Skeletal muscle tissue (tissue), 4 donors: Measurements from ENCODE around the gene CUZD1. TPM values are rescaled to one million over a fixed set of nuclear protein-coding genes. Genes with fewer than 3 reads are reported as not detected.

ENCODE experiments used
- H3K27ac ChIP-seq: one replicate; pipeline ENCODE4 v1.7.0; 2013; ENCODE audit warnings: mild to moderate bottlenecking, low read depth, low read length, inconsistent platforms
- H3K27me3 ChIP-seq, 3 donors: one replicate each; pipeline ENCODE4 v1.7.0; 2013; ENCODE audit warnings: low read length in 3 of 3; ENCODE audit not compliant: control insufficient read depth in 3 of 3, insufficient read depth in 3 of 3
- H3K36me3 ChIP-seq, 3 donors: one replicate each; pipeline ENCODE4 v1.7.0; 2013; ENCODE audit warnings: low read length in 3 of 3; ENCODE audit not compliant: control insufficient read depth in 3 of 3, insufficient read depth in 3 of 3
- H3K4me1 ChIP-seq, 3 donors: one replicate each; pipeline ENCODE4 v1.7.0; 2013; ENCODE audit warnings: low read length in 3 of 3, mild to moderate bottlenecking in 3 of 3; ENCODE audit not compliant: control insufficient read depth in 3 of 3, insufficient read depth in 3 of 3
- H3K4me3 ChIP-seq, 3 donors: one replicate each; pipeline ENCODE4 v1.7.0; 2013; ENCODE audit warnings: low read length in 3 of 3
- H3K9ac ChIP-seq, 3 donors: one replicate each; pipeline ENCODE4 v1.7.0; 2013; ENCODE audit warnings: low read length in 3 of 3, mild to moderate bottlenecking in 3 of 3, moderate library complexity in 2 of 3, low read depth in 1 of 3
- H3K9me3 ChIP-seq, 3 donors: one replicate each; pipeline ENCODE4 v1.7.0; 2013; ENCODE audit warnings: low read length in 3 of 3; ENCODE audit not compliant: control insufficient read depth in 3 of 3
- total RNA-seq: library from RNA; depleted of rRNA; stranded (reverse); fragments of >200 nt; gene quantifications from one replicate; pipeline ENCODE4 v1.2.3, GENCODE V29; 2014
- donor health status: Osteomylitis.

Gene CUZD1
- total RNA-seq, 1 donor from 2014 or later = 0.52 TPM

DNA sequence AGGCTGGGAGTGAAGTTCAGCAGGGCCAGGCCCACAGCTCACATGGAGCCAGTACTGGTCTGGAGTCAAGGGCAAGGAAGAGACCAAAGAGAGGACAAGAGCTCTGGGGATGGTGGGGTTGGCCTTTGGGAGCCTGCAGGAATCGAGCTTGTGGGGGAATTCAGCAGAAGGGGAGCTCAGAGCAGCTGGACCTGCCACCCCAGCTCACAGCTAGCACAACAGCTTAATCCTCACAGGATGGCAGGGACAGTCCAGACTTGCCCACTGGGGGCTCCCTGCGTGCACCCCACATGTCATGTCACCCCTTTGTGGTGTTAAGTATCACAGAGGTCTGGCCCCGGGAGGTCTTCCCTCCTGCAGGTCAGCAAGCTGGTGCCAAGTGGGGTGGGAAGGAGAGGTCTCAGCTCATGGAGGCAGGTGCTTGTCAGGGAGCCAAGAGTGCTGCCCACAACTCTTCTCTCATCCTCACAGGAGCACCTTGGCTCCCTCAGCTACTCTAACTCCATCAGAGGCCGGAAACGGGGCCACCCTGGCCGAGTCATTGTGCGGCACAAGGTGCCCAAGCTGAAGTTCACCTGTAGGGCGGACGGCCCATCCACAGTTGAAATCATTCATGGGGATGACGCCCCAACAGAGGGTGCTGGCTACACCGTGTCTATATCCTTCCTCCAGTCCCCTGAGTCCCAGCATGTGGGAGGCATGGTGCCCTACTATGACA lies 22.5 kb downstream of the CUZD1 start:
- Histone ChIP-seq H3K4me3 (no peak overlapping the region), H3K9ac (no peak overlapping the region), H3K9me3 (no peaks in the 10 kb centered on the region), H3K27ac (no peak overlapping the region), H3K4me1 (no peaks in the 10 kb centered on the region), H3K27me3 (peaks cover 21 to 33% (median 22%) of the 10 kb centered on the region in 3 donors), H3K36me3 (no peaks in the 10 kb centered on the region)

DNA sequence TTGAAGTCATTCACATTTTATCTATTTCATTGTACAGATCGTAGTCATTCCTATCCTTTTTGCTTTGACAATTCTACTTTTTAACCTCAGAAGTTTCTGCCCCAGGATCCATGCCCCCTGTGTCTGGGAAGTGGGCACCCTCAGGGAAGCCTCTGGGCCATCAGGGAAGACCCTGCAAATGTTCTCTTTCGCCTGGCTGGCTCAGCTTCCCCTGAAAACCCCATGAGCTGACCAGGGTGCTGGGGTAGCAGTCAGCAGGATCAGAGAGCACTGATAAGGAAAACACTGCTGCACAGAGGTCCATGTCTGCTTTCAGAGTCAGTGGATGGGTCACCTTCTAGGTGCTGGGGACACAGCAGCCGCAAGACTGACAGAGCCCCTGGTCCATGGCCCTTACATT lies 23.8 kb downstream of the CUZD1 start:
- H3K9me3 ChIP-seq = no peaks in the 10 kb centered on the region
- peaks cover 22 to 33% (median 28%) of the 10 kb centered on the region in 3 donors for H3K27me3 ChIP-seq

DNA sequence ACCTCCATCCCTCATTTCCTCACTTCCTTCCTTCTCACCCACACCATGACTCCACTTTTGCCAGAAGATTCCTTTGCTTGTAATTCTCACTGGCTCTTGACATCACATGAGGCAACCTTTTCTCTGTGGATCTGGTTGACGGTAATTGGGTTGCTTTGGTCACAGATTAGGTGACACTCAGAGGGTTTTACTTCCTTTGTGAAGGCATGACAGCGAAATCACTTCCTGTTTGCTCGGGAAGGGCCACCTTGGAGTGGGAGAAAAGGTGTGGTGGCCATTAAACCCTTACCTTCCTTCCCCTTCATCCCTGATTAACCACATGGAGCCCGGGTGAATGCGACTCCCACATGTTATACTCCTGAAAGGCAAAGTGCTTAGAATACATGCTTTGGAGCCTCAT lies 30.2 kb downstream of the CUZD1 start:
- Histone ChIP-seq H3K36me3 (no peaks in the 10 kb centered on the region), H3K9ac (no peak overlapping the region), H3K9me3 (no peaks in the 10 kb centered on the region), H3K4me1 (no peaks in the 10 kb centered on the region), H3K27me3 (peaks cover 17 to 22% (median 20%) of the 10 kb centered on the region in 3 donors), H3K4me3 (no peak overlapping the region), H3K27ac (no peak overlapping the region)

More for the DNA sequence above, 23.8 kb downstream of the CUZD1 start:
- H3K4me3 ChIP-seq = no peak overlapping the region
- no peak overlapping the region for H3K27ac ChIP-seq
- H3K36me3 ChIP-seq = no peaks in the 10 kb centered on the region
- no peak overlapping the region for H3K9ac ChIP-seq
- no peaks in the 10 kb centered on the region for H3K4me1 ChIP-seq

DNA sequence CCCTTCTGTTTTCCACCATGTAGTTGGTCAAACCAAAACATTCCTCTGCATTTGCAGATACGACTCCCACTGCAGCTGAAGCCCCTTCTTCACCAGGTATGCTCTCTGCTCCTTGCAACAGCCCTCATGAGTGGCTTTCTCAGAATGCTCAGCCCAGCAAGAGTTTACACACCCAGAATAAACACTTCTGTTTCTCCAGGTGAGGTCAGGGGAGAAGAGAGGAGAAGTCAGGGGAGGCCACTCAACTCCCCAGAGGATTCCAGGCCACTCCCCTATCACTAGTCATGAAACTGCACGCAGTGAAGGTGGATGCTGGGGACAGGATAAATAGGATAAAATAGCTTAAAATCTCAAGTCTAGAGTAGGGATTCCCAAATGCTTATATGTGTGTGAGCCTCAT lies 31.2 kb downstream of the CUZD1 start:
- Histone ChIP-seq H3K36me3 (no peaks in the 10 kb centered on the region), H3K27ac (no peak overlapping the region), H3K4me1 (no peaks in the 10 kb centered on the region), H3K27me3 (peaks cover 12 to 21% (median 13%) of the 10 kb centered on the region in 3 donors), H3K9ac (no peak overlapping the region), H3K4me3 (no peak overlapping the region), H3K9me3 (no peaks in the 10 kb centered on the region)

DNA sequence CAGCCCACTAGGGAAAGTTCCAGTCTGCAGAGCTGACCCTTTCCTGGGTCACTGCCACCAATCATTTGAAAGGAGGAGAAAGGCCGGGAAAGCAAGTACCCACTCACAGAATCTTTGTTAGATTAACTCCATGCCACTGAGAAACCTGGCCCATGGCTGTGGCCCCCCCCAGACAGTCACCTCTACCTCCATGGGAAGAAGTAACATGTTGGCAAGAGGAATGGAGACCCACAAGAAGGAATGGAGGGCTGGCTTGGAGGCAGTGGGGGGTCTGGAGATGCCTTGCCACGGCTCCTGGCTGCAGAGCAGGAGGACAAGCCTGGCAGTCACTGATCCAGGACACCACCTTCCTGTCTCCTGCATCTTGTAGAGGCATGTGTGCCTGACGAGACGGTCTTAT lies 32.9 kb downstream of the CUZD1 start:
- Histone ChIP-seq H3K36me3 (no peaks in the 10 kb centered on the region), H3K27ac (no peak overlapping the region), H3K27me3 (peaks cover 0 to 9% (median 2%) of the 10 kb centered on the region in 3 donors), H3K4me3 (no peak overlapping the region), H3K9me3 (no peaks in the 10 kb centered on the region), H3K9ac (no peak overlapping the region), H3K4me1 (no peaks in the 10 kb centered on the region)

DNA sequence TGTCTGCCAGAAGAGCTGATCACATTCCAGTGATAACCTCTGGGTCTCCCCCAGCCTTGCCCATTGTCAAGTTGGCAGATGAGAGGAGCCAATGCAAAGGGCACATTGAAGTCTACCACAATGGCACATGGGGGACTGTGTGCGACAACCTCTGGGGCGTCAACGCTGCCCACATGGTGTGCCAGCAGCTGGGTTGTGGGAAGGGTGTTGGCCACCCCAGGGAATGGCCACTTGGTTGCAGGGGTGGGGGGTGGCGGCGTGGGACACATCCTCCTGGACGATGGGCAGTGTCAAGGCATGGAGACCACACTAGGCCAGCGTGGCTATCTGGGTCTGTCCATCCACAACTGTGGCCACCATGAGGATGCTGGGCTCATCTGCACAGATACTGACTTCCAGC lies 43.4 kb downstream of the CUZD1 start:
- no peaks in the 10 kb centered on the region for H3K9me3 ChIP-seq
- peaks cover 0 to 8% (median 0%) of the 10 kb centered on the region in 3 donors for H3K27me3 ChIP-seq
- H3K4me1 ChIP-seq = no peaks in the 10 kb centered on the region
- H3K9ac ChIP-seq = no peak overlapping the region
- no peak overlapping the region for H3K4me3 ChIP-seq
- H3K36me3 ChIP-seq = no peaks in the 10 kb centered on the region
- no peak overlapping the region for H3K27ac ChIP-seq

DNA sequence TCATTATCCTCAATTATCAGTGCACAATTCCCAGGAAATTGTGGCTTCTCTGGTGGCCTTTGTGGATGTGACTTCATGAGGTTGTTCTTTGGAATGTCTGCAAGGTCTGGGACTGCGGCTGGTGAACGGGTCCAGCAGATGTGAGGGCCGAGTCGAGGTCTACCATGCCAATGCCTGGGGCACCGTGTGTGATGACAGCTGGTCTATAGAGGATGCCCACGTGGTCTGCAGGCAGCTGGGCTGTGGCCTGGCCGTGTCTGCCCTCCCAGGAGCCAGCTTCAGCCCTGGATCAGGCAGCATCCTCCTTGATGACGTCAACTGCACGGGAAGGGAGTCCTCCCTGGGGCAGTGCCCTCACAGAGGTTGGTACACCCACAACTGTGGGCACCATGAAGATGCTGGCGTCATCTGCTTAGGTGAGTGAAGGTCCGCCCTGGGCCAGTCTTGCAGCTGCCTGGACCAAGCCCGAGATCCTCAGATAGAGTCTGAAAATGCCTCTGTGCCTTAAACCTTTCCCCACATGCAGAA lies 46.9 kb downstream of the CUZD1 start:
- Histone ChIP-seq H3K4me1 (no peaks in the 10 kb centered on the region), H3K36me3 (no peaks in the 10 kb centered on the region), H3K27ac (no peak overlapping the region), H3K9ac (no peak overlapping the region), H3K4me3 (no peak overlapping the region), H3K9me3 (no peaks in the 10 kb centered on the region), H3K27me3 (peaks cover 0 to 4% (median 0%) of the 10 kb centered on the region in 3 donors)

DNA sequence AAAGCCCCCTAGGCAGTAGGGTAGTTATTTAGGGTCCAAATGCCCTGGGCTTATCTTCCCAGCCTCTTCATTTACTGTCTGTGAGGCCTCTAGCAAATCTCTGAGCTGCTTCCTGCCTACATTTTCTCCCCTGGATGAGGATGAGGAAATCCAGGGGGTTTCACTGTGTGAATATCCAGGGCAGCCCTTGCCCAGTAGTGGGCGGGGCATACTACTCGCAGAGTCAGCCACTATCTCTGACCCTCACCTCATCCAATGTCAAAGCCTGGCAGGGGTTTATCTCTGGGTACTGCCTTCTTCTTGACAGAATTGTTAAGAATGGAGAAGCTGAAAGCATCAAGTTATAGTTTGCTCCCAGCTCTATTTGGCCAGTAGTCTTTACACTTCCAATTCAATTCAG lies 48.9 kb downstream of the CUZD1 start:
- Histone ChIP-seq H3K4me3 (no peak overlapping the region), H3K9me3 (no peaks in the 10 kb centered on the region), H3K4me1 (no peaks in the 10 kb centered on the region), H3K9ac (no peak overlapping the region), H3K27me3 (peaks cover 0 to 4% (median 0%) of the 10 kb centered on the region in 3 donors), H3K36me3 (no peaks in the 10 kb centered on the region), H3K27ac (no peak overlapping the region)

DNA sequence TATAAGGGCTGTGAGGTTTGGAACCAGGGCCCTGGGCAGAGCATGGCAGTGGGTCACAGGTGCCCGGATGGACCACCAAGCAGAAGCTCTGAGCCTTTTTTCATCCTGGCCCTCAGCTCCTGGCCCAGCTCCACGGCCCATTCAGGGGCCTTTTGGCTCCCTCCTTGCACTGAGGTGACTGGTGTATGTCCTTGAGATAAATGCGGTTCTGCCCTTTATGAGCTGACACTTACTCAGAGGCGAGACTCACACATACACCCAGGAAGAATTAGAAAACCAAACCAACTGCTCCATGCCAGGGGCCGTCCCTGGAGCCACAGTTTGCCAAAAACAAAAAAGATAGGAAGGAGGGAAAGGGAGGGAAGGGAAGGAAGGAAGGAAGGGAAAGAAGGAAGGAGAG lies 49.7 kb downstream of the CUZD1 start:
- no peaks in the 10 kb centered on the region for H3K4me1 ChIP-seq
- H3K36me3 ChIP-seq = no peaks in the 10 kb centered on the region
- no peak overlapping the region for H3K4me3 ChIP-seq
- H3K9ac ChIP-seq = no peak overlapping the region
- peaks cover 0 to 4% (median 0%) of the 10 kb centered on the region in 3 donors for H3K27me3 ChIP-seq
- H3K9me3 ChIP-seq = no peaks in the 10 kb centered on the region
- no peak overlapping the region for H3K27ac ChIP-seq

DNA sequence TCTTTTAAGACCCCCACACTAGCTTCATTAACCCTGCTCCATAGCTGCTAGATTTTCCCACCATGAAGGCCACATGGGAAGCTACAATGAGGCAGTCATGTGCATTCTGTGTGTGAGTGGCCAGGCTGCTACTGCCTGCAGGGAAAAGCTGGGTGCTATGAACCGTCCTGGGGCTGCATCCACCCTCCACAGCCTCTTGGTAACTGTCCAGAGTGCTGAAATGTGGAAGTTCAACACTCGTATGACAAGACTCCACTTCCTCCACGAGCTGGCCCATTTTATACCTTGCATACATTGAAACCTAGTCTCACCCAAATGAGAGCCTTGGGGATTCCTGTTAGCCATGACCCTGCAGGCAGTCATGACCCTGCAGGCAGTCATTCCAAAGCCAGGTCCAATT lies 59.4 kb downstream of the CUZD1 start:
- no peak overlapping the region for H3K9ac ChIP-seq
- H3K9me3 ChIP-seq = peaks cover 0 to 3% (median 2%) of the 10 kb centered on the region in 3 donors
- H3K27ac ChIP-seq = no peak overlapping the region
- H3K4me3 ChIP-seq = no peak overlapping the region
- peaks cover 0 to 2% (median 0%) of the 10 kb centered on the region in 3 donors for H3K27me3 ChIP-seq
- H3K36me3 ChIP-seq = no peaks in the 10 kb centered on the region
- H3K4me1 ChIP-seq = no peaks in the 10 kb centered on the region
